IMR-90 (cell line): ENCODE results near the gene RBMS2. TPM values are rescaled to one million over a fixed set of nuclear protein-coding genes. Genes with fewer than 3 reads are reported as not detected.

Experiments
- ATAC-seq: fragments of 200-7000 bp; cut with Tn5 transposase; 2 replicates; pipeline ENCODE4 v1.9.1; 2020; ENCODE audit warnings: low read depth, mild to moderate bottlenecking, moderate library complexity
- BruUV-seq: library from RNA; stranded (reverse); fragments of 400-500 nt; replicated peaks from 2 replicates; lab custom pipeline; 2021; lab: Mats Ljungman, UMichigan
- CTCF ChIA-PET: fragments of 300-600 bp; formaldehyde crosslinking; extraction: SDS; loops from one replicate; lab custom pipeline; 2021; ENCODE audit warnings: antibody characterized with exemption; lab: Yijun Ruan, JAX
- POLR2A ChIA-PET: fragments of 300-600 bp; sonication (Branson Sonifier 250); formaldehyde crosslinking; loops from one replicate; lab custom pipeline; 2022; ENCODE audit warnings: antibody characterized with exemption; ENCODE audit not compliant: unreplicated experiment; lab: Charles Lee
- DNase-seq: peaks from one replicate; pipeline ENCODE4 v3.0.0; 2013
- H2AFZ ChIP-seq: replicated peaks from 2 replicates; pipeline ENCODE3; 2013; ENCODE audit warnings: low read length, mild to moderate bottlenecking; ENCODE audit not compliant: poor library complexity
- H2AK5ac ChIP-seq: 2 replicates; pipeline ENCODE4 v1.6.1; 2013; ENCODE audit warnings: low read depth, low read length, inconsistent platforms
- H2AK9ac ChIP-seq: replicated peaks from 2 replicates; pipeline ENCODE3; 2013; ENCODE audit warnings: mild to moderate bottlenecking, low read depth, low read length, moderate library complexity; ENCODE audit not compliant: poor library complexity
- H2BK120ac ChIP-seq: 2 replicates; pipeline ENCODE4 v1.6.1; 2013; ENCODE audit warnings: low read depth, low read length, inconsistent platforms
- H2BK15ac ChIP-seq: 3 replicates; pipeline ENCODE4 v1.6.1; 2013; ENCODE audit warnings: low read depth, low read length, inconsistent platforms
- H2BK20ac ChIP-seq: 2 replicates; pipeline ENCODE4 v1.6.1; 2013; ENCODE audit warnings: low read depth, mild to moderate bottlenecking, inconsistent platforms, low read length, moderate library complexity
- H2BK5ac ChIP-seq: 2 replicates; pipeline ENCODE4 v1.6.1; 2013; ENCODE audit warnings: mild to moderate bottlenecking, low read depth, low read length, inconsistent platforms; ENCODE audit not compliant: poor library complexity, severe bottlenecking
- H3K14ac ChIP-seq: replicated peaks from 2 replicates; pipeline ENCODE4 v1.6.1; 2013; ENCODE audit warnings: low read depth, low read length, inconsistent platforms
- H3K18ac ChIP-seq: 2 replicates; pipeline ENCODE4 v1.6.1; 2013; ENCODE audit warnings: low read depth, low read length, control low read depth
- H3K23ac ChIP-seq: 2 replicates; pipeline ENCODE4 v1.6.1; 2013; ENCODE audit warnings: low read depth, low read length, inconsistent platforms
- H3K27ac ChIP-seq: 2 replicates; pipeline ENCODE4 v1.5.1; 2013; ENCODE audit warnings: mild to moderate bottlenecking, control low read depth, low read length; ENCODE audit not compliant: insufficient read depth
- H3K27me3 ChIP-seq: 2 replicates; pipeline ENCODE4 v1.6.1; 2013; ENCODE audit warnings: low read length; ENCODE audit not compliant: control insufficient read depth, insufficient read depth
- H3K36me3 ChIP-seq: 2 replicates; pipeline ENCODE4 v1.6.1; 2013; ENCODE audit warnings: low read length, mixed read lengths; ENCODE audit not compliant: control insufficient read depth, insufficient read depth
- H3K4ac ChIP-seq: 2 replicates; pipeline ENCODE4 v1.6.1; 2013; ENCODE audit warnings: low read depth, low read length, inconsistent platforms
- H3K4me1 ChIP-seq: 2 replicates; pipeline ENCODE4 v1.6.1; 2013; ENCODE audit warnings: low read length, mixed read lengths; ENCODE audit not compliant: control insufficient read depth, insufficient read depth
- H3K4me2 ChIP-seq: 2 replicates; pipeline ENCODE4 v1.6.1; 2013; ENCODE audit warnings: low read depth, mild to moderate bottlenecking, control low read depth, low read length, moderate library complexity
- H3K4me3 ChIP-seq: 2 replicates; pipeline ENCODE4 v1.5.1; 2013; ENCODE audit warnings: low read depth, mild to moderate bottlenecking, control low read depth, low read length, moderate library complexity; ENCODE audit not compliant: insufficient read depth
- H3K56ac ChIP-seq: 2 replicates; pipeline ENCODE4 v1.6.1; 2013; ENCODE audit warnings: low read length, inconsistent platforms; ENCODE audit not compliant: insufficient read depth; ENCODE audit errors: extremely low read depth
- H3K79me1 ChIP-seq, 2 experiments: 2 replicates each; pipeline ENCODE4 v1.6.1; 2013; ENCODE audit warnings: low read length in 2 of 2, inconsistent platforms in 1 of 2, low read depth in 1 of 2
- H3K9ac ChIP-seq: 2 replicates; pipeline ENCODE4 v1.6.1; 2013; ENCODE audit warnings: low read depth, low read length, control low read depth
- H3K9me1 ChIP-seq: 2 replicates; pipeline ENCODE4 v1.6.1; 2013; ENCODE audit warnings: low read length, inconsistent platforms; ENCODE audit not compliant: insufficient read depth
- H3K9me3 ChIP-seq: 2 replicates; pipeline ENCODE4 v1.6.1; 2013; ENCODE audit warnings: low read length; ENCODE audit not compliant: control insufficient read depth, insufficient read depth
- H4K20me1 ChIP-seq: 2 replicates; pipeline ENCODE4 v1.6.1; 2013; ENCODE audit warnings: low read length, inconsistent platforms; ENCODE audit not compliant: insufficient read depth
- H4K5ac ChIP-seq: 2 replicates; pipeline ENCODE4 v1.6.1; 2013; ENCODE audit warnings: mild to moderate bottlenecking, low read depth, low read length, control low read depth
- H4K8ac ChIP-seq, 2 experiments: 2 replicates each; pipeline ENCODE4 v1.6.1; 2013; ENCODE audit warnings: low read depth in 2 of 2, low read length in 2 of 2, control low read depth in 1 of 2, inconsistent platforms in 1 of 2
- H4K91ac ChIP-seq: 2 replicates; pipeline ENCODE4 v1.6.1; 2013; ENCODE audit warnings: low read depth, low read length, inconsistent platforms; ENCODE audit not compliant: insufficient read depth
- BHLHE40 ChIP-seq: fragments of 150-350 bp; IDR thresholded peaks from 2 replicates; pipeline ENCODE4 v1.6.1; 2016; ENCODE audit warnings: mild to moderate bottlenecking, low read depth, low read length
- CEBPB ChIP-seq: IDR thresholded peaks from 2 replicates; pipeline ENCODE4 v1.6.1; 2012; ENCODE audit warnings: low read depth, low read length, improper control_type of control experiment
- CHD1 ChIP-seq: IDR thresholded peaks from 2 replicates; pipeline ENCODE4 v1.6.1; 2012; ENCODE audit warnings: low read depth, low read length, improper control_type of control experiment
- FOS ChIP-seq: fragments of 150-350 bp; IDR thresholded peaks from 2 replicates; pipeline ENCODE4 v1.6.1; 2016; ENCODE audit warnings: low read depth, low read length
- MAFK ChIP-seq: IDR thresholded peaks from 2 replicates; pipeline ENCODE4 v1.6.1; 2012; ENCODE audit warnings: low read depth, low read length, improper control_type of control experiment
- MAZ ChIP-seq: IDR thresholded peaks from 2 replicates; pipeline ENCODE4 v1.6.1; 2012; ENCODE audit warnings: low read depth, mild to moderate bottlenecking, low read length, improper control_type of control experiment, moderate library complexity, borderline replicate concordance
- MXI1 ChIP-seq: IDR thresholded peaks from 2 replicates; pipeline ENCODE4 v1.6.1; 2012; ENCODE audit warnings: low read depth, mild to moderate bottlenecking, low read length, moderate library complexity, borderline replicate concordance
- NFE2L2 ChIP-seq: fragments of 150-350 bp; IDR thresholded peaks from 2 replicates; pipeline ENCODE4 v1.6.1; 2016; ENCODE audit warnings: low read depth, mild to moderate bottlenecking, low read length
- POLR2A ChIP-seq: IDR thresholded peaks from 2 replicates; pipeline ENCODE4 v1.6.1; 2012; ENCODE audit warnings: mild to moderate bottlenecking, low read depth, low read length
- RAD21 ChIP-seq: IDR thresholded peaks from 2 replicates; pipeline ENCODE4 v1.6.1; 2012; ENCODE audit warnings: low read length, improper control_type of control experiment
- RCOR1 ChIP-seq: IDR thresholded peaks from 2 replicates; pipeline ENCODE4 v1.6.1; 2012; ENCODE audit warnings: mild to moderate bottlenecking, low read length, improper control_type of control experiment; ENCODE audit not compliant: insufficient replicate concordance
- RFX5 ChIP-seq: IDR thresholded peaks from 2 replicates; pipeline ENCODE4 v1.8.0; 2012; ENCODE audit warnings: low read depth, mild to moderate bottlenecking, low read length, moderate library complexity
- SMC3 ChIP-seq: fragments of 150-350 bp; IDR thresholded peaks from 2 replicates; pipeline ENCODE4 v1.6.1; 2016; ENCODE audit warnings: low read depth, mild to moderate bottlenecking, antibody characterized with exemption, low read length, moderate library complexity
- WGBS, 2 experiments: methylation state at CpG; one replicate each; pipeline versions ENCODE4 v1.1.5 to v1.1.7; 2013; ENCODE audit warnings: missing lambda C conversion rate in 2 of 2; ENCODE audit not compliant: insufficient read length in 1 of 2; ENCODE audit errors: extremely low coverage in 2 of 2; 5-methylcytosine and 5-hydroxymethylcytosine counted together
- dilution Hi-C: fragments of 300-500 bp; cut with HindIII; formaldehyde crosslinking; loops from one replicate; pipeline ENCODE4 v1.14.3; 2018; ENCODE audit warnings: low sequenced_read_pairs; ENCODE audit not compliant: unreplicated experiment
- in situ Hi-C: fragments of 300-500 bp; cut with MboI; formaldehyde crosslinking; loops from 3 replicates; pipeline ENCODE4 v1.14.3; 2019; ENCODE audit warnings: low sequenced_read_pairs, inconsistent platforms, mixed read lengths
- intact Hi-C: fragments of 100-400 bp; cut with micrococcal nuclease; formaldehyde crosslinking; loops from 2 replicates; pipeline ENCODE4 v1.10.0; 2022
- polyA plus RNA-seq, 3 experiments: library from polyadenylated mRNA; depleted of rRNA; stranded (reverse); fragments of >200 nt; gene quantifications; 2 replicates each; pipeline ENCODE4 v1.2.3, GENCODE V29; 2012; ENCODE audit warnings: low replicate concordance in 1 of 3
- total RNA-seq: library from RNA; depleted of rRNA; stranded (reverse); fragments of >200 nt; gene quantifications from 2 replicates; pipeline ENCODE4 v1.2.3, GENCODE V29; 2012
- TF ChIP-seq, protein P1 (sequence below): fragments of 150-350 bp; IDR thresholded peaks from 2 replicates; pipeline ENCODE4 v1.6.1; 2016; ENCODE audit warnings: low read depth, mild to moderate bottlenecking, low read length, moderate library complexity, borderline replicate concordance
- TF ChIP-seq, protein P2 (sequence below): conservative IDR thresholded peaks from 2 replicates; pipeline ENCODE4 v1.5.1; 2012; ENCODE audit warnings: mild to moderate bottlenecking, low read depth, low read length, improper control_type of control experiment
- TF ChIP-seq, protein P3 (sequence below): fragments of 150-350 bp; IDR thresholded peaks from 2 replicates; pipeline ENCODE4 v1.6.1; 2017; ENCODE audit warnings: mild to moderate bottlenecking, antibody characterized with exemption, low read length, low read depth

The RBMS2 gene
- total and polyA plus RNA-seq, 2 of the 4 experiments (the other 2 are of a cell fraction): 38.0 to 43.6 TPM

DNA sequence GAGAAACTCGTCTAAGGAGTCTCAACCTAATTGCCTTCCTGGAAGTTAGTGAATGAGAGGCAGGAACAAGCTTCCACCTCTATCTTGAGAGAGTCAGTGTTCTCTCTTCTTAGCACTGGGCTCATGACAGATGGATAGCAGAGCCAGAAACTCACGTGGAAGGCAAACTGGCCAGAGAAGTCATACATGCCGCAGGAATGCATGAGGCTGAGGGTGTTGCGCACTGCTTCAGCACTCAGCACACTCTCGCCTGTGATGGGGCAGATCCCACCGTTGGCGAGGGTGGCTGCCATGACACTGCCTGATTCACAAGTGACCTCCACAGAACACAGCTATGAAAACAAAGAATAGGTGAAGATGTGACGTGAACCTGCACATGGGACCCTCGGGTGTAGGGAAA is 47.2 kb upstream of the RBMS2 start:
- no peak overlapping the region for H2AK5ac ChIP-seq
- H3K56ac ChIP-seq: no peak overlapping the region
- no peaks in the 10 kb centered on the region for H3K9me3 ChIP-seq
- DNase-seq (no peak), ATAC-seq (no peak)
- H4K91ac ChIP-seq: no peak overlapping the region
- peaks cover 19% of the 10 kb centered on the region; the same call in 1 of the 2 replicates for H3K9me1 ChIP-seq
- ChIA-PET CTCF (no interaction called here), POLR2A (no interaction called here)
- H4K8ac ChIP-seq: no peak overlapping the region
- no peak overlapping the region for H2AFZ ChIP-seq
- no peak overlapping the region for H4K5ac ChIP-seq
- H3K9ac ChIP-seq: no peak overlapping the region
- no peak overlapping the region for H2BK5ac ChIP-seq
- H3K14ac ChIP-seq: no peak overlapping the region
- TF ChIP-seq RAD21 (no peak), RCOR1 (no peak), MAZ (no peak), SMC3 (no peak), MAFK (no peak), MXI1 (no peak), POLR2A (no peak), FOS (no peak), CHD1 (no peak), BHLHE40 (no peak), NFE2L2 (no peak), CEBPB (no peak), RFX5 (no peak)
- TF ChIP-seq, protein P1, sequence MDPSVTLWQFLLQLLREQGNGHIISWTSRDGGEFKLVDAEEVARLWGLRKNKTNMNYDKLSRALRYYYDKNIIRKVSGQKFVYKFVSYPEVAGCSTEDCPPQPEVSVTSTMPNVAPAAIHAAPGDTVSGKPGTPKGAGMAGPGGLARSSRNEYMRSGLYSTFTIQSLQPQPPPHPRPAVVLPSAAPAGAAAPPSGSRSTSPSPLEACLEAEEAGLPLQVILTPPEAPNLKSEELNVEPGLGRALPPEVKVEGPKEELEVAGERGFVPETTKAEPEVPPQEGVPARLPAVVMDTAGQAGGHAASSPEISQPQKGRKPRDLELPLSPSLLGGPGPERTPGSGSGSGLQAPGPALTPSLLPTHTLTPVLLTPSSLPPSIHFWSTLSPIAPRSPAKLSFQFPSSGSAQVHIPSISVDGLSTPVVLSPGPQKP: no peak
- TF ChIP-seq, protein P2, sequence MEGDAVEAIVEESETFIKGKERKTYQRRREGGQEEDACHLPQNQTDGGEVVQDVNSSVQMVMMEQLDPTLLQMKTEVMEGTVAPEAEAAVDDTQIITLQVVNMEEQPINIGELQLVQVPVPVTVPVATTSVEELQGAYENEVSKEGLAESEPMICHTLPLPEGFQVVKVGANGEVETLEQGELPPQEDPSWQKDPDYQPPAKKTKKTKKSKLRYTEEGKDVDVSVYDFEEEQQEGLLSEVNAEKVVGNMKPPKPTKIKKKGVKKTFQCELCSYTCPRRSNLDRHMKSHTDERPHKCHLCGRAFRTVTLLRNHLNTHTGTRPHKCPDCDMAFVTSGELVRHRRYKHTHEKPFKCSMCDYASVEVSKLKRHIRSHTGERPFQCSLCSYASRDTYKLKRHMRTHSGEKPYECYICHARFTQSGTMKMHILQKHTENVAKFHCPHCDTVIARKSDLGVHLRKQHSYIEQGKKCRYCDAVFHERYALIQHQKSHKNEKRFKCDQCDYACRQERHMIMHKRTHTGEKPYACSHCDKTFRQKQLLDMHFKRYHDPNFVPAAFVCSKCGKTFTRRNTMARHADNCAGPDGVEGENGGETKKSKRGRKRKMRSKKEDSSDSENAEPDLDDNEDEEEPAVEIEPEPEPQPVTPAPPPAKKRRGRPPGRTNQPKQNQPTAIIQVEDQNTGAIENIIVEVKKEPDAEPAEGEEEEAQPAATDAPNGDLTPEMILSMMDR: no peak
- TF ChIP-seq, protein P3, sequence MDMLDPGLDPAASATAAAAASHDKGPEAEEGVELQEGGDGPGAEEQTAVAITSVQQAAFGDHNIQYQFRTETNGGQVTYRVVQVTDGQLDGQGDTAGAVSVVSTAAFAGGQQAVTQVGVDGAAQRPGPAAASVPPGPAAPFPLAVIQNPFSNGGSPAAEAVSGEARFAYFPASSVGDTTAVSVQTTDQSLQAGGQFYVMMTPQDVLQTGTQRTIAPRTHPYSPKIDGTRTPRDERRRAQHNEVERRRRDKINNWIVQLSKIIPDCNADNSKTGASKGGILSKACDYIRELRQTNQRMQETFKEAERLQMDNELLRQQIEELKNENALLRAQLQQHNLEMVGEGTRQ: no peak
- dilution Hi-C loops: no loop called here
- H3K18ac ChIP-seq: no peak overlapping the region
- H3K4me1 ChIP-seq: no peaks in the 10 kb centered on the region
- no peak overlapping the region for H3K4me3 ChIP-seq
- no peak overlapping the region for H2BK20ac ChIP-seq
- H3K23ac ChIP-seq: no peak overlapping the region
- in situ Hi-C loops: no loop called here
- no peak overlapping the region for H3K4ac ChIP-seq
- no peak overlapping the region for H2BK15ac ChIP-seq
- peaks cover 22 to 55% of the 10 kb centered on the region in 2 experiments for H3K79me1 ChIP-seq
- peaks cover 5% of the 10 kb centered on the region for H3K36me3 ChIP-seq
- H4K20me1 ChIP-seq: no peaks in the 10 kb centered on the region
- BruUV-seq: no TSS peak
- H2AK9ac ChIP-seq: no peak overlapping the region
- H2BK120ac ChIP-seq: no peak overlapping the region
- H3K4me2 ChIP-seq: no peak overlapping the region
- WGBS, 2 experiments: 75% methylated on average over 2 of the region's 9 CpGs; no CpG with 5 or more reads in 1 of the 2 experiments
- intact Hi-C loops: no loop called here
- H3K27me3 ChIP-seq: no peaks in the 10 kb centered on the region
- no peak overlapping the region for H3K27ac ChIP-seq
